ENCODE results near the gene L3MBTL2.
A peak's percentile ranks its signal among the peaks of the same experiment; 100 is the strongest.

The L3MBTL2 gene

DNA sequence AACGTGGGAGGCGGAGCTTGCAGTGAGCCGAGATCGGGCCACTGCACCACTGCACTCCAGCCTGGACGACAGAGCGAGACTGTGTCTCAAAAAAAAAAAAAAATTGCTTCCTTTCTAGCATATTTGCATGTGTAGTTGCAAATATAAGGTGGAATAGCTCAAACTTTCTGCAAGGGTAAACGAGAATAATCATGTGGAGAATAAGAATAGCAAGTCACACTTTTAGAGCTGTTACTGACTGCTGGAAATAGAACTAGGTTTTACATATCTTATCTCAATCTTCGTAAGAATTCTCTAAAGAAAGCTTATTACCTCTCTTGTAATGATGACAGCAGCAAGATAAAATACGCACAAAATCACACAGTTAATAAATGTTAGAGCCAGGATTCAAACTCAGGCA is 1.6 kb downstream of the L3MBTL2 start:
- no peak overlapping the region for H3K4me3 ChIP-seq (ENCODE audit: low read depth, low read length)
- TF ChIP-seq, protein P1, sequence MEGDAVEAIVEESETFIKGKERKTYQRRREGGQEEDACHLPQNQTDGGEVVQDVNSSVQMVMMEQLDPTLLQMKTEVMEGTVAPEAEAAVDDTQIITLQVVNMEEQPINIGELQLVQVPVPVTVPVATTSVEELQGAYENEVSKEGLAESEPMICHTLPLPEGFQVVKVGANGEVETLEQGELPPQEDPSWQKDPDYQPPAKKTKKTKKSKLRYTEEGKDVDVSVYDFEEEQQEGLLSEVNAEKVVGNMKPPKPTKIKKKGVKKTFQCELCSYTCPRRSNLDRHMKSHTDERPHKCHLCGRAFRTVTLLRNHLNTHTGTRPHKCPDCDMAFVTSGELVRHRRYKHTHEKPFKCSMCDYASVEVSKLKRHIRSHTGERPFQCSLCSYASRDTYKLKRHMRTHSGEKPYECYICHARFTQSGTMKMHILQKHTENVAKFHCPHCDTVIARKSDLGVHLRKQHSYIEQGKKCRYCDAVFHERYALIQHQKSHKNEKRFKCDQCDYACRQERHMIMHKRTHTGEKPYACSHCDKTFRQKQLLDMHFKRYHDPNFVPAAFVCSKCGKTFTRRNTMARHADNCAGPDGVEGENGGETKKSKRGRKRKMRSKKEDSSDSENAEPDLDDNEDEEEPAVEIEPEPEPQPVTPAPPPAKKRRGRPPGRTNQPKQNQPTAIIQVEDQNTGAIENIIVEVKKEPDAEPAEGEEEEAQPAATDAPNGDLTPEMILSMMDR (conservative IDR thresholded peaks at IDR 0.05; ENCODE audit: low read depth, low read length), result no peak
- no peak for DNase-seq (ENCODE audit: low read depth)

- no peak for DNase-seq (ENCODE audit: low read depth)
- no peak overlapping the region for H3K4me3 ChIP-seq (ENCODE audit: low read depth, low read length)
- TF ChIP-seq, protein P1 (conservative IDR thresholded peaks at IDR 0.05; ENCODE audit: low read depth, low read length), result no peak
Observed at GRCh38 chr22:41215409-41215808, 10.3 kb downstream of the L3MBTL2 start.

DNA sequence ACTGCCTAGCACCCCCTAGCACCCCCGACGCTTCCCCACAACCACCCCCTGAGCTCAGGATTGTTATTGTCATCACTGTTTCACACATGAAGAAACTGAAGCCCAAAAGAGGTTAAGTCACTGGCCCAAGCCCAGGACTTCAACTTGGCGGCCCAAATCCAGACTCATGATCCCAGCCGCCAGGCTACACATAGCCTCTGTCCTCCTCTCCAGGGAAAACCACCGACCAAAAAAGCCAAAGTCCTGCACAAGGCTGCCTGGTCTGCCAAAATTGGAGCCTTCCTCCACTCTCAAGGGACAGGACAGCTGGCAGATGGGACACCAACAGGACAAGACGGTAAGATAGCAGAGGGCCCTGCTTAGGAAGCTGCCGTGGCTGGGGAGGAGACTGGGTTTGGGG is 10.8 kb downstream of the L3MBTL2 start:
- TF ChIP-seq, protein P1 (conservative IDR thresholded peaks at IDR 0.05; ENCODE audit: low read depth, low read length), result no peak
- no peak for DNase-seq (ENCODE audit: low read depth)
- H3K4me3 ChIP-seq (ENCODE audit: low read depth, low read length), result peak overlapping the region; percentile 25

- peak overlapping the region; percentile 1 for H3K4me3 ChIP-seq (ENCODE audit: low read depth, low read length)
- DNase-seq (ENCODE audit: low read depth), result peak; percentile 41
Observed at GRCh38 chr22:41216984-41217383, 11.9 kb downstream of the L3MBTL2 start.

DNA sequence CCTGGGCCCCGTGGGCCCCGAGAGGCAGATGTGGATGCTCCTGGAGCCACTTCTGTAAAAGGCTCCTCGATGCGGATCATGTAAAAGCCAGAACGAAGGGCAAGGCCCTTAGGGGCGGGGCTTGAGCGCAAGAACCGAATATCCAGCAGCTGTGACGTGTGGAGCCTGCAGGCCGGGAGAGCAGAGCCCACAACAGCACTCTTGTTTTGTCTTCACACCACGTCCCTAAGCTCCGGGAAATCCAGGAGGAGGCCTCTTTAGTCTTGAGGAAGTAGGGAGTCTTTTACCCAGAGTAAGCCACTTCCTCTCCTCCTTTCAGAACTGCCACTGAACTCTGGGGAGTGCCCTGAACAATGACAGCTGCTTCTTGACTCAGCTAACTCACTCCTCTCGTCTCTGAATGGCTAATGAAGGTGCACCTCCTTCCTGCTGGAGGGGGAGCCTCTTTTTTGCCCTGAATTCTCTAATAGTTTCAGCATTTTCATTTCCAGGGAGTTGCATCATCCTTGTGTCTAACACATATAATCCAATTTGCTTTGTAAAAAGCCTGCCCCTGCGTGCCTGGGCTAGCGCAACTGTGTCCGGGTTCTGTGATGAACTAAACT is 12.5 kb downstream of the L3MBTL2 start:
- peak; percentile 93 for DNase-seq (ENCODE audit: low read depth)
- H3K4me3 ChIP-seq (ENCODE audit: low read depth, low read length), result peak overlapping the region; percentile 39
- TF ChIP-seq, protein P1 (conservative IDR thresholded peaks at IDR 0.05; ENCODE audit: low read depth, low read length), result peak; percentile 10

More at GRCh38 chr22:41216984-41217383, 11.9 kb downstream of the L3MBTL2 start:
- TF ChIP-seq, protein P1 (conservative IDR thresholded peaks at IDR 0.05; ENCODE audit: low read depth, low read length), result no peak

- H3K4me3 ChIP-seq (ENCODE audit: low read depth, low read length), result no peak overlapping the region
- no peak for DNase-seq (ENCODE audit: low read depth)
- TF ChIP-seq, protein P1 (conservative IDR thresholded peaks at IDR 0.05; ENCODE audit: low read depth, low read length), result no peak
Observed at GRCh38 chr22:41222846-41223507, 17.9 kb downstream of the L3MBTL2 start.

DNA sequence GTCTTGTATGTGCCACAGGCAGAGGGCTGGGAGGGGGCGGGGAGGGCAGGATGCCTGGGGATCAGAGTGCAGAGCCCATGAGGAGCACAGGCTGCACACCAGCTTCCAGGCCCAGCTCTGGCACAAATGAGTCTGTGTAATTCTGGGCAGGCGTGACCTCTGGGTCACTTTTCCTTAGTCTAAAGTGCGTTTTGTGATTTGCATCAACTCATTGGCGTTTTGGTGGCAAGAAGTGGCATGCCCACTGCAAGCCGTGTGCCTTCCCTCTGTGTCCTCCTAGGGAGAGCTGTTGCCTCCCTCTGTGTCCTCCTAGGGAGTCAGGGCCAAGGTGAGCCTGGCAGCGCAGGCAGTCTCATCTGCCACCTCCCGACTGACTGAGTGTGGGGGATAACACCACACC is 18.4 kb downstream of the L3MBTL2 start:
- no peak for DNase-seq (ENCODE audit: low read depth)
- H3K4me3 ChIP-seq (ENCODE audit: low read depth, low read length), result no peak overlapping the region
- TF ChIP-seq, protein P1 (conservative IDR thresholded peaks at IDR 0.05; ENCODE audit: low read depth, low read length), result no peak
